GM18499 (cell line): ENCODE results near the gene BRIP1.
"Not testable (repeated sequence)": the region's sequence is repeated elsewhere in the genome, so short reads cannot be mapped to it uniquely, and the experiment has no call there.

Experiments
- ATAC-seq: cut with Tn5 transposase; IDR thresholded peaks from one replicate; pipeline ENCODE4 v1.9.1; 2021; ENCODE audit warnings: moderate number of reproducible peaks; ENCODE audit not compliant: insufficient read depth, unreplicated experiment

The BRIP1 gene

GRCh38 chr17:61806936-61807335, 56.4 kb downstream of the BRIP1 start:
- ATAC-seq: no peak

- ATAC-seq: no peak
These were observed 57.1 kb downstream of the BRIP1 start for GRCh38 chr17:61806081-61806828.

- no peak for ATAC-seq
These were observed 57.9 kb downstream of the BRIP1 start for GRCh38 chr17:61805399-61805798.

- no peak for ATAC-seq
These were observed 59.5 kb downstream of the BRIP1 start for GRCh38 chr17:61803796-61804195.

- no peak for ATAC-seq
These were observed 60.1 kb downstream of the BRIP1 start for GRCh38 chr17:61803216-61803615.

GRCh38 chr17:61799812-61800484, 63.4 kb downstream of the BRIP1 start:
- ATAC-seq: no peak

GRCh38 chr17:61797283-61797682, 66.0 kb downstream of the BRIP1 start:
- ATAC-seq: no peak

- ATAC-seq: no peak
These were observed 67.8 kb downstream of the BRIP1 start for GRCh38 chr17:61795546-61795945.

GRCh38 chr17:61794792-61795191, 68.5 kb downstream of the BRIP1 start:
- no peak for ATAC-seq

GRCh38 chr17:61794242-61794641, 69.1 kb downstream of the BRIP1 start:
- ATAC-seq: no peak

- ATAC-seq: no peak
These were observed 69.8 kb downstream of the BRIP1 start for GRCh38 chr17:61793565-61793964.

GRCh38 chr17:61789872-61790271, 73.5 kb downstream of the BRIP1 start:
- ATAC-seq: no peak

- ATAC-seq: no peak
These were observed 77.2 kb downstream of the BRIP1 start for GRCh38 chr17:61786088-61786487.

GRCh38 chr17:61784510-61784909, 78.8 kb downstream of the BRIP1 start:
- ATAC-seq: no peak

GRCh38 chr17:61783556-61784304, 79.6 kb downstream of the BRIP1 start:
- ATAC-seq: no peak

- ATAC-seq: no peak
These were observed 80.2 kb downstream of the BRIP1 start for GRCh38 chr17:61783120-61783519.

GRCh38 chr17:61782683-61783082, 80.6 kb downstream of the BRIP1 start:
- ATAC-seq: no peak

GRCh38 chr17:61775364-61775763, 88.0 kb downstream of the BRIP1 start:
- ATAC-seq: no peak

- ATAC-seq: no peak
These were observed 88.6 kb downstream of the BRIP1 start for GRCh38 chr17:61774724-61775123.

GRCh38 chr17:61774087-61774486, 89.2 kb downstream of the BRIP1 start:
- not testable (repeated sequence) for ATAC-seq
